Gastrocnemius medialis (tissue), 4 donors: ENCODE data around the gene SEC16A. TPM values are rescaled to one million over a fixed set of nuclear protein-coding genes. Genes with fewer than 3 reads are reported as not detected.

Experiments
- ATAC-seq, 2 donors: fragments of 150-250 bp; one replicate each; pipeline ENCODE4 v1.9.1; 2016
- DNase-seq, 2 donors: peaks; one replicate each; pipeline ENCODE4 v3.0.0-alpha.2; 2019
- H3K27ac ChIP-seq, 4 donors: fragments of 200-600 bp; sonication (generic); 1 replicate in 1 of 4; 2 replicates in 3 of 4; pipeline ENCODE4 v1.5.1; 2016 to 2018; ENCODE audit warnings: mild to moderate bottlenecking in 2 of 4, moderate library complexity in 1 of 4
- H3K27me3 ChIP-seq, 3 donors: fragments of 200-600 bp; sonication (generic) in 2 of 3; 1 replicate in 1 of 3; 2 replicates in 2 of 3; pipeline versions ENCODE4 v1.5.1 to v1.6.0; 2016 to 2019; ENCODE audit warnings: mild to moderate bottlenecking in 1 of 3, moderate library complexity in 1 of 3
- H3K36me3 ChIP-seq, 2 donors: fragments of 200-600 bp; sonication (generic) in 1 of 2; one replicate each; pipeline ENCODE4 v1.5.1; 2017 to 2018
- H3K4me1 ChIP-seq, 2 donors: fragments of 200-600 bp; sonication (generic) in 1 of 2; one replicate each; pipeline ENCODE4 v1.5.1; 2016 to 2017; ENCODE audit warnings: mild to moderate bottlenecking in 2 of 2
- H3K4me3 ChIP-seq, 4 donors: fragments of 200-600 bp; sonication (generic) in 3 of 4; 1 replicate in 1 of 4; 2 replicates in 3 of 4; pipeline ENCODE4 v1.5.1; 2016 to 2019; ENCODE audit warnings: mild to moderate bottlenecking in 2 of 4
- H3K9me3 ChIP-seq, 3 donors: fragments of 200-600 bp; sonication (generic) in 2 of 3; 1 replicate in 1 of 3; 2 replicates in 2 of 3; pipeline ENCODE4 v1.5.1; 2016 to 2019
- POLR2A ChIP-seq, 2 donors: fragments of 450-650 bp; IDR thresholded peaks; one replicate each; pipeline ENCODE4 v1.6.1; 2017; ENCODE audit warnings: antibody characterized with exemption in 2 of 2, mild to moderate bottlenecking in 2 of 2, moderate library complexity in 2 of 2
- in situ Hi-C, 4 donors: fragments of 200-750 bp; cut with MboI; loops; one replicate each; pipeline versions ENCODE4 v1.15.0 to v1.8.0; 2017; ENCODE audit warnings: low sequenced_read_pairs in 4 of 4
- intact Hi-C: fragments of 100-400 bp; cut with DNase I; formaldehyde crosslinking; loops from one replicate; pipeline ENCODE4 v1.15.1; 2023; ENCODE audit warnings: low total_unique reads
- total RNA-seq, 4 donors: library from RNA; depleted of rRNA; stranded (reverse); fragments of >200 nt; gene quantifications; one replicate each; pipeline versions ENCODE4 v1.1.0 to v1.2.3, GENCODE V29; 2016
- TF ChIP-seq, protein P1 (sequence below), 5 experiments: fragments of 450-650 bp in 3 of 5; fragments of 200-600 bp in 2 of 5; sonication (generic) in 2 of 5; IDR thresholded peaks in 4 of 5; conservative IDR thresholded peaks in 1 of 5; 1 replicate in 4 of 5; 2 replicates in 1 of 5; pipeline ENCODE4 v1.5.1; 2016 to 2019; ENCODE audit warnings: antibody characterized with exemption in 5 of 5, mild to moderate bottlenecking in 3 of 5, moderate library complexity in 3 of 5

The SEC16A gene
- total RNA-seq, 4 donors from 2014 or later: 23.9 to 50.4 (median 46.6) TPM

DNA sequence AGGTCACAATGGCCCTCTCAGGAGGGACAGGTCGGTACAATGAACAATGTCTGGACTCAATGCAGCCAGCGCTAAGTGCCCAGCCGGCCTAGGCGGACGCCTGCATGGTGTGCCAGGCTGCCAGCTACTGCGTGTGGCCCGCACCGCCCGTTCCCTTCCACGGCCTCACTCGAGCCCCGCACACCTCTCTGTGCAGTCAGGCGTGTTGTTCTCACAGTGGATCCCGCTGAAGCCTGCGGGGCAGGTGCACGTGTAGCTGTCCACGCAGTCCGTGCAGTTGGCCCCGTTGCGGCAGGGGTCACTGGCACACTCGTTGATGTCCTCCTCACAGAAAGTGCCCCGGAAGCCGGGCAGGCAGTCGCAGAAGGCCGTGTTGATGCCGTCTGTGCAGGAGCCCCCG lies 26.7 kb upstream of the SEC16A start:
- H3K9me3 ChIP-seq: no peaks in the 10 kb centered on the region
- ATAC-seq (no peak), DNase-seq (no peak)
- no peak for TF ChIP-seq POLR2A (IDR thresholded peaks at IDR 0.05)
- TF ChIP-seq, protein P1, sequence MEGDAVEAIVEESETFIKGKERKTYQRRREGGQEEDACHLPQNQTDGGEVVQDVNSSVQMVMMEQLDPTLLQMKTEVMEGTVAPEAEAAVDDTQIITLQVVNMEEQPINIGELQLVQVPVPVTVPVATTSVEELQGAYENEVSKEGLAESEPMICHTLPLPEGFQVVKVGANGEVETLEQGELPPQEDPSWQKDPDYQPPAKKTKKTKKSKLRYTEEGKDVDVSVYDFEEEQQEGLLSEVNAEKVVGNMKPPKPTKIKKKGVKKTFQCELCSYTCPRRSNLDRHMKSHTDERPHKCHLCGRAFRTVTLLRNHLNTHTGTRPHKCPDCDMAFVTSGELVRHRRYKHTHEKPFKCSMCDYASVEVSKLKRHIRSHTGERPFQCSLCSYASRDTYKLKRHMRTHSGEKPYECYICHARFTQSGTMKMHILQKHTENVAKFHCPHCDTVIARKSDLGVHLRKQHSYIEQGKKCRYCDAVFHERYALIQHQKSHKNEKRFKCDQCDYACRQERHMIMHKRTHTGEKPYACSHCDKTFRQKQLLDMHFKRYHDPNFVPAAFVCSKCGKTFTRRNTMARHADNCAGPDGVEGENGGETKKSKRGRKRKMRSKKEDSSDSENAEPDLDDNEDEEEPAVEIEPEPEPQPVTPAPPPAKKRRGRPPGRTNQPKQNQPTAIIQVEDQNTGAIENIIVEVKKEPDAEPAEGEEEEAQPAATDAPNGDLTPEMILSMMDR (IDR thresholded peaks at IDR 0.05 in 4 of 5, conservative IDR thresholded peaks at IDR 0.05 in 1 of 5): no peak
- no peaks in the 10 kb centered on the region for H3K27me3 ChIP-seq
- peak overlapping the region in 3 of 4 donors; percentile 73 to 77 (median 73) for H3K27ac ChIP-seq
- in situ Hi-C loops (no loop called here), intact Hi-C loops (no loop called here)
- peaks cover 0 to 9% of the 10 kb centered on the region in 2 donors for H3K4me1 ChIP-seq
- peaks cover 0 to 70% of the 10 kb centered on the region in 2 donors for H3K36me3 ChIP-seq
- H3K4me3 ChIP-seq: no peak overlapping the region

DNA sequence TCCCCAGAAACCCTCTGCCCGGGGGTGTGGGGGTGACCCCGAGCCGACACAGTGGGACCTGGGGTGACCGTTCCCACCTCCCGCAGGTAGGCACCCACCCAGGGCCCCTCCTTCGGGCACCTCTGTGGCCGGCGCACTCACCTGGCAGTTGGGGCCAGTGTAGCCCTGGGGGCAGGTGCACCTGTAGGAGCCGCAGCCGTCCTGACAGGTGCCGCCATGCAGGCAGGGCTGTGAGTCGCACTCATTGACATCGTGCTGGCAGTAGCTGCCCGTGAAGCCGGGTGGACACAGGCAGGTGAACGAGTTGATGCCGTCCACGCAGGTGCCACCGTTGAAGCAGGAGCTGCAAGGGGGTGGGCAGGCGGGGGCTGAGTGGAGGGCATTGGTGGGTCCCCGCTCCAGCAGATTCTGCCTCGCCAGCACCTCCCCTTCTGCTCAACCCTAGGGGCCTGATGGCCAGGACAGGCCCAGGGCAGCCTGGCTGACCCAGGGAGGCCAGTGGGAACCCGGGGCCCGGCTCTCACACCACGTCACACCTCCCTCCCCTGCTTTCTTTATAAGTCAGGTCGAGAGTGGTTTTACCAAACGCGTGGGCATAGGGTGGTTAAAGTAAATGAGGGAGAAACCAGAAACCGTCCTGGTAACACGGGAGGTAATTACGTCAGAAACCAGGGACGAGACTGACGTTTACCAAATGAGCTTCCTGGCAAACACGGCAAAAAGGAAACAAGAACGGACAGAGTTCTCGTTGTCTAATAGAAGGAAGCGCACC lies 26.1 kb upstream of the SEC16A start:
- intact Hi-C loops: no loop called here
- peak overlapping the region in 2 of 4 donors; percentile 34 to 73 for H3K27ac ChIP-seq
- in situ Hi-C loops: no loop called here

DNA sequence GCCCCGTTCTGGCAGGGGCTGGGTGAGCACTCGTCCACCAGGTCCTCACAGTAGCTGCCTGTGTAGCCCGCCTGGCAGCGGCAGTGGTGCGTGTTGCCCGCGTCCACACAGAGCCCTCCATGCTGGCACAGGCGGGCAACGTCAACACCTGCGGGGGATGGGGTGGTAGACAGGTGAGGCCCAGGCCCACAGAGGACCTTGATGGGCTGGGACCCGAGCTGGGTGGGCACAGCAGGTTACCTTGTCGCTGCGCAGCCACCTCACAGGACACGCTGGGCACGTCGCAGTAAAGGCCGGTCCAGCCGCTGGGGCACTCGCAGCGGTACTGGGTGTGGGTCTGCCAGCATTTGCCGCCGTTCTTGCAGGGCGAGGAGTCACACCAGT lies 25.1 kb upstream of the SEC16A start:
- ATAC-seq (no peak), DNase-seq (no peak)
- H3K9me3 ChIP-seq: no peaks in the 10 kb centered on the region
- TF ChIP-seq POLR2A (IDR thresholded peaks at IDR 0.05): no peak
- TF ChIP-seq, protein P1 (IDR thresholded peaks at IDR 0.05 in 4 of 5, conservative IDR thresholded peaks at IDR 0.05 in 1 of 5): no peak
- in situ Hi-C loops (no loop called here), intact Hi-C loops (no loop called here)
- no peak overlapping the region for H3K27ac ChIP-seq
- H3K36me3 ChIP-seq: peaks cover 0 to 70% of the 10 kb centered on the region in 2 donors
- peaks cover 0 to 9% of the 10 kb centered on the region in 2 donors for H3K4me1 ChIP-seq
- H3K27me3 ChIP-seq: no peaks in the 10 kb centered on the region
- no peak overlapping the region for H3K4me3 ChIP-seq

More for the DNA sequence above, 26.1 kb upstream of the SEC16A start:
- no peak overlapping the region for H3K4me3 ChIP-seq
- ATAC-seq: no peak
- no peak for DNase-seq
- H3K27me3 ChIP-seq: no peaks in the 10 kb centered on the region
- H3K9me3 ChIP-seq: no peaks in the 10 kb centered on the region
- no peak for TF ChIP-seq POLR2A (IDR thresholded peaks at IDR 0.05)
- TF ChIP-seq, protein P1 (IDR thresholded peaks at IDR 0.05 in 4 of 5, conservative IDR thresholded peaks at IDR 0.05 in 1 of 5): no peak
- H3K4me1 ChIP-seq: peaks cover 0 to 9% of the 10 kb centered on the region in 2 donors
- peaks cover 0 to 71% of the 10 kb centered on the region in 2 donors for H3K36me3 ChIP-seq

DNA sequence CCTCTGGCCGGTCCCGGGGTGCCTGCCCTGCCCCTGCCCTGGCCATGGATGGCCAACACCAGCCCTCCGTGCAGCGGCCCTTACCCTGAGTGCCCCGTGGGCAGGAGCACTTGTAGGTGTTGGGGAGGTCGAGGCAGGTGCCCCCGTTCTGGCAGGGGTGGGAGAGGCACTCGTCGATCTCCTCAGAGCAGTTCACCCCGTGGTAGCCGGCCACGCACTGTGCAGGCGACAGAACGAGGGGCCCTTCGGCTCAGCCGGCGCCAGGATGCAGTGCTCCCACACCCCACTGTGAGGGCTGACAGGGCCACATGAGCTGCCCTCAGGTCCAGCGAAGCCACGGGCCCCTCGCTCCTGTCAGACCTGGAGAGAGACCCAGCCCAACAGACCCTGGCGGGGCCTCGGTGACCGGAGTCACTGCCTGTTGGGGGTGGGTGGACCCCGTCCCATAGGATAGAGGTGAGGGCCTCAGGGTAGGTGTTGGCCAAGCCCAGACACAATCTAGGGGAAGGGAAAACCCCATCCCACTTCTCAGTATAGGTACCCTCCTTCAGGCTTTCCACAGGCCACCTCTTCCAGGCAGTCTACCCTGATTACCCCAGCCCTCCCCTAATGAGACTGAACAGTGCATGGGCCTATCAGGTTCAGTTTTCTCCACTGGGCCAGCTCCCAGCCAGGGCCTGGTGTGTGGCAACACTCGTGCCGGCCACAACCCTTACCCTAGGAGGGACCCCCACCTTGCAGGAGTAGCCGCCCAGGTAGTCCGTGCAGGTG lies 24.6 kb upstream of the SEC16A start:
- Histone ChIP-seq H3K4me3 (no peak overlapping the region), H3K27ac (no peak overlapping the region), H3K27me3 (no peaks in the 10 kb centered on the region), H3K9me3 (no peaks in the 10 kb centered on the region), H3K4me1 (peaks cover 0 to 9% of the 10 kb centered on the region in 2 donors), H3K36me3 (peaks cover 0 to 71% of the 10 kb centered on the region in 2 donors)
- in situ Hi-C loops: no loop called here
- no peak for TF ChIP-seq POLR2A (IDR thresholded peaks at IDR 0.05)
- TF ChIP-seq, protein P1 (IDR thresholded peaks at IDR 0.05 in 4 of 5, conservative IDR thresholded peaks at IDR 0.05 in 1 of 5): no peak
- ATAC-seq (no peak), DNase-seq (no peak)
- intact Hi-C loops: no loop called here
